ENCODE results near the gene CARD6.
"Not testable (repeated sequence)": the region's sequence is repeated elsewhere in the genome, so short reads cannot be mapped to it uniquely, and the experiment has no call there.

CARD6 gene

GRCh38 chr5:40841068-40841805 is at the start of gene CARD6:
Gene CARD6, plus strand, starts transcription at chr5:40841367. Its CDS starts 16 bp downstream, at chr5:40841383.
- DNase-seq (ENCODE audit: low spot score) = peak; percentile 49

GRCh38 chr5:40791715-40792139 is 49.4 kb upstream of the CARD6 start:
- DNase-seq (ENCODE audit: low spot score) = no peak

- DNase-seq (ENCODE audit: low spot score) = not testable (repeated sequence)
These were observed 48.5 kb upstream of the CARD6 start for GRCh38 chr5:40792691-40793090.

- DNase-seq (ENCODE audit: low spot score) = not testable (repeated sequence)
These were observed 46.8 kb upstream of the CARD6 start for GRCh38 chr5:40794340-40794739.

GRCh38 chr5:40794877-40795276 is 46.3 kb upstream of the CARD6 start:
- not testable (repeated sequence) for DNase-seq (ENCODE audit: low spot score)

- DNase-seq (ENCODE audit: low spot score) = peak; percentile 20
These were observed 44.7 kb upstream of the CARD6 start for GRCh38 chr5:40796487-40796889.

GRCh38 chr5:40797273-40798011 is 43.7 kb upstream of the CARD6 start:
- DNase-seq (ENCODE audit: low spot score) = peak; percentile 42

- DNase-seq (ENCODE audit: low spot score) = peak; percentile 85
These were observed 43.0 kb upstream of the CARD6 start, which contains the start of gene PRKAA1 for GRCh38 chr5:40798012-40798800. Gene PRKAA1, minus strand, starts transcription at chr5:40798374. Its CDS starts 185 bp downstream, at chr5:40798189.

- no peak for DNase-seq (ENCODE audit: low spot score)
These were observed 42.4 kb upstream of the CARD6 start for GRCh38 chr5:40798801-40799210.

- DNase-seq (ENCODE audit: low spot score) = no peak
These were observed 41.9 kb upstream of the CARD6 start for GRCh38 chr5:40799258-40799657.

- no peak for DNase-seq (ENCODE audit: low spot score)
These were observed 39.2 kb upstream of the CARD6 start for GRCh38 chr5:40801771-40802562.

- no peak for DNase-seq (ENCODE audit: low spot score)
These were observed 29.0 kb upstream of the CARD6 start for GRCh38 chr5:40812125-40812524.

GRCh38 chr5:40813698-40814281 is 27.4 kb upstream of the CARD6 start:
- DNase-seq (ENCODE audit: low spot score) = no peak

GRCh38 chr5:40823459-40823858 is 17.7 kb upstream of the CARD6 start:
- no peak for DNase-seq (ENCODE audit: low spot score)

GRCh38 chr5:40825461-40826043 is 15.6 kb upstream of the CARD6 start:
- not testable (repeated sequence) for DNase-seq (ENCODE audit: low spot score)

- no peak for DNase-seq (ENCODE audit: low spot score)
These were observed 14.5 kb upstream of the CARD6 start for GRCh38 chr5:40826489-40827187.

GRCh38 chr5:40827188-40827977 is 13.8 kb upstream of the CARD6 start:
- DNase-seq (ENCODE audit: low spot score) = no peak

- no peak for DNase-seq (ENCODE audit: low spot score)
These were observed 13.0 kb upstream of the CARD6 start for GRCh38 chr5:40828021-40828631.
